HG02943 (cell line): ENCODE data around the gene ZNF808.
A peak's percentile ranks its signal among the peaks of the same experiment; 100 is the strongest.
"Not testable (repeated sequence)": the region's sequence is repeated elsewhere in the genome, so short reads cannot be mapped to it uniquely, and the experiment has no call there.

Experiments used
- ATAC-seq: cut with Tn5 transposase; IDR thresholded peaks from one replicate; pipeline ENCODE4 v1.9.1; 2021; ENCODE audit warnings: mild to moderate bottlenecking, low read depth, moderate library complexity; ENCODE audit not compliant: unreplicated experiment

Gene ZNF808

GRCh38 chr19:52590728-52591127, 63.3 kb downstream of the ZNF808 start:
- no peak for ATAC-seq

GRCh38 chr19:52592301-52592700, 64.8 kb downstream of the ZNF808 start:
- no peak for ATAC-seq

GRCh38 chr19:52593441-52593840, 66.0 kb downstream of the ZNF808 start:
- ATAC-seq, result not testable (repeated sequence)

GRCh38 chr19:52599241-52599640, 71.8 kb downstream of the ZNF808 start:
- no peak for ATAC-seq

GRCh38 chr19:52600639-52601024, 73.2 kb downstream of the ZNF808 start:
- no peak for ATAC-seq

- peak; percentile 88 for ATAC-seq
Observed at GRCh38 chr19:52601025-52601973, 73.8 kb downstream of the ZNF808 start.

GRCh38 chr19:52601974-52602366, 74.5 kb downstream of the ZNF808 start:
- not testable (repeated sequence) for ATAC-seq

GRCh38 chr19:52602941-52603340, 75.5 kb downstream of the ZNF808 start:
- no peak for ATAC-seq

GRCh38 chr19:52603558-52604207, 76.2 kb downstream of the ZNF808 start:
- ATAC-seq, result no peak
